NCI-H2081 treated with DMSO at 0.1 percent for 48 hours (cell line): ENCODE results near the gene MKNK2.
A peak's percentile ranks its signal among the peaks of the same experiment; 100 is the strongest.
"Not testable (repeated sequence)": the region's sequence is repeated elsewhere in the genome, so short reads cannot be mapped to it uniquely, and the experiment has no call there.

Source experiments
- DNase-seq: peaks from one replicate; lab custom pipeline; 2025; lab: John Stamatoyannopoulos, UW

MKNK2 gene

DNA sequence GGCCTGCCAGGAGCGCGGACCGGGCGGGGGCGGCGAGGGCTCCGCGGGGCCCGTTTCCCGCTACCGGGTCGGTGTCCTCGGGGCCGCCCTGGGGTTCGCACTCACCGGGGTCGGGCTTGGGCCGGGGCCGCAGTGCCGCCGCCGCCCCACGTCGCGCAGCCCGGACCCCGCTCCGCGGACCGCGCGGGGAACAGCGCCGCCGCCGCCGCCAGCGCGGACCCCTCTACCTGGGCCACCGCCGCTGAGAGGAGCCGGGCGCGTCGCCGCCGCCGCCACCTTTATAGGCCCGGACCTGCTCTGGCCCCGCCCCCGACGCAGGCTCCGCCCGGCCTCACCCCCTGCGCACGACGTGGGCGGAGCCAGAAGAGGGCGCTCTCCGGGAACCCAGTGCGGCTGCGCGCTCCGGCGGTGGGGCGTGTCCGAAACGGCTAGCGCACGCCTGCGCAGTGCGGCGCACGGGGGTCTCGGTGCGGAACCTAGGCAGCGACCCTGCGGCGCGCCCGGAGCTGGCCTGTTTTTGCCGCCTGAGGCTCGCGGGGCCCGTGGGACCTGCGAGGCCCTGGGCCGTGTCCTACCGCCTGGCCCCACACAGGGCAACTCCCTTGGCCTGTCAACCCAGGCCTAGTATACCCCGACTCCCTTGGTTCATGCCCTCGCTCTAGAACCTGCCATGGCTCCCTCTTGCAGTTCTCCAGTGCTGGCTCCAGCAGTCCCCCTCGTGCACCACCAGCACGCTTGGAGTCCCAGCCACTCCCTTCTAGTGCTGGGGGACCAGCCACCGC, at the start of gene MKNK2:
Gene MKNK2 (minus strand): TSS at position 254 of the 782 bp plus-strand sequence. CDS start 393 bp downstream, outside the sequence.
- peak; percentile 9 for DNase-seq

DNA sequence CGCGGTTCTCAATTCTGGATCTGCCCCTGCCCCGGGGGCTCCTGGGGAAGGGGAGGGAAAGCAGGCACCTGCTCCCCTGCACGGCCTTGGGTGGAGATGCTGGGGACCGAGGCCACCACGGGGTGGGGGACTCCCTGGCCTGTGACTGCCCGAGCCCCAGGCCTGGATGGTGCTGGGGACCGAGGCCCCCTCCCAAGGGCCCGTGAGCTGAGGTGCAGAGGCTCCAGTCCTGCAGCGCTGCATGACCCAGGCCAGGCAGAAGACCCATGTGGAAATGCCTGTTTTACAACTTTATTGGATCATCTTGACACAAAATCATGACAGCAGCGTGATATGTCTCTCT, 49.6 kb upstream of the MKNK2 start:
- DNase-seq, result no peak

DNA sequence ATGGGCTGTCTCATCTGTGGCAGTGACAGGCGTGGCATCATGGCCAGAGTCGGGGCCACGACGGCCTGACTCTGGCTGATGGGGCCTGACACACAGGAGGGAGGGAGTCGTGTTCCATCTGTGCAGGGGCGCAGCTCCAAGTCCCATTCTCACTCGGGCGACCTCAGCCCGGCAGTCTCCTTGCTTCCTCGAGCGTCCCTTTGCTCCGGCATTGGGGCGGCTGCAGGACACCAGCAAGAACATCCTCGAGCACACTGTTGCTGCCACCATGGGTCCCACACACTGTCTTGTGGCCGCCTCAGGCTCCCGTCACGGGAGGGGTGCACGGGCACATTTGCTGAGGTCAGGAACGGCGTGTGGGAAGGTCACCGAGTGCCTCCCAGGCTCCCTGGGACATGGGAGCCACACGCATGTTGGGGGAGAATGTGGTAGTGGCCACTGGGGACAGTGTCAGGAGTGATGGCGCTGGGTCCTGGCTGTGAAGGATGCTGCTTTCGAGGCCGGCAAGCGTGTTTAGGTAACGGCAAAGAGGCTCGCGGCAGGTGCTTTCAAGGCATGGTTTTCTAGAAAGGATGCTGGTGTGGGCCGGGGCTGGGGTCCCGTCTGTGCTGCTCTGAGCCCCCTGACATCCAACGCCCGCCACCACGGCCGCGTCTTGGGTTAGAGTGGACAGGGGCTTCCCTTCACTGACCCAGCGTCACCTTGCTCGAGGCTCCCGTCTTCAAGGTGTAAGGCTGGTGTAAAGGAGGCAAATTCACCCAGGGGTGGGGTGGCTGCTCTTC, 49.1 kb upstream of the MKNK2 start:
- DNase-seq, result no peak

DNA sequence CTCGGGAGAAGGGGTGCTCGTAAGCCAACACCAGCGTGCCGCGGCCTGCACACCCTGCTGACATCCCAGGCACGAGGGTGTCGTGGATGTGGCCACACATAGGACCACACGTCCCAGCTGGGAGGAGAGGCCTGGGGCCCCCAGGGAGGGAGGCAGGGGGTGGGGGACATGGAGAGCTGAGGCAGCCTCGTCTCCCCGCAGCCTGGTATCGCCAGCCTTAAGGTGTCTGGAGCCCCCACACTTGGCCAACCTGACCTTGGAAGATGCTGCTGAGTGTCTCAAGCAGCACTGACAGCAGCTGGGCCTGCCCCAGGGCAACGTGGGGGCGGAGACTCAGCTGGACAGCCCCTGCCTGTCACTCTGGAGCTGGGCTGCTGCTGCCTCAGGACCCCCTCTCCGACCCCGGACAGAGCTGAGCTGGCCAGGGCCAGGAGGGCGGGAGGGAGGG, 48.0 kb upstream of the MKNK2 start:
- no peak for DNase-seq

DNA sequence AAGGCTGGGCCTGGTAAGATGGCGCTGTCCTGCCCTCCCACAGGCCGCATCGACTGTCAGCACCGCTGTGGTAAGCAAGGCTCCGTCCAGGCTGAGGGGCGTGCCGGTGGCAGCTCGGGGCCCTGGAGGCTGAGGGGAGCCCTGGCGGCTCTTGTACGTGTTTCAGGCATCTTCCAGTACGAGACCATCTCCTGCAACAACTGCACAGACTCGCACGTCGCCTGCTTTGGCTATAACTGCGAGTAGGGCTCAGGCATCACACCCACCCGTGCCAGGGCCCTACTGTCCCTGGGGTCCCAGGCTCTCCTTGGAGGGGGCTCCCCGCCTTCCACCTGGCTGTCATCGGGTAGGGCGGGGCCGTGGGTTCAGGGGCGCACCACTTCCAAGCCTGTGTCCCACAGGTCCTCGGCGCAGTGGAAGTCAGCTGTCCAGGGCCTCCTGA, 46.9 kb upstream of the MKNK2 start:
- DNase-seq, result no peak

DNA sequence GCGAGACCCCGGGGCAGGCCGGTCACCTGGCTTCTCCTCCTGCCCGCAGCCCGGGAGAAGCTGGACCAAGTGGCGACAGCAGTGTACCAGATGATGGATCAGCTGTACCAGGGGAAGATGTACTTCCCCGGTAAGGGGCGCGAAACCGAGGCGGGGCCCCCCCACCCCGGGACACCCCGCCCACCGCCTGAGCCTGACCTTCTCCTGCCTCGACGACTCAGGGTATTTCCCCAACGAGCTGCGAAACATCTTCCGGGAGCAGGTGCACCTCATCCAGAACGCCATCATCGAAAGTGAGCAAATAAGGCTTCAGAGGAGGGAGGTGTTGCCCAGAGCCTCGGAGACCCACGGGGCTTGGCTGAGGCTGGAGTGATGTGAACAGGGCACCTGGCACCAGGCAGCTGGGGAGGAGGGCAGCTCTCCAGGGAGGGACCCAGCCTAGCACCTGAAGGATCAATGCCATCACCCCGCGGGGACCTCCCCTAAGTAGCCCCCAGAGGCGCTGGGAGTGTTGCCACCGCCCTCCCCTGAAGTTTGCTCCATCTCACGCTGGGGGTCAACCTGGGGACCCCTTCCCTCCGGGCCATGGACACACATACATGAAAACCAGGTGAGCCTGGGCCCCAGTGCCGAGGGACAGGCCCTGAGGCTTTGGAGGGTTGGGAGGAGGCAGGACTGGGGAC, 46.3 kb upstream of the MKNK2 start:
- DNase-seq, result no peak

DNA sequence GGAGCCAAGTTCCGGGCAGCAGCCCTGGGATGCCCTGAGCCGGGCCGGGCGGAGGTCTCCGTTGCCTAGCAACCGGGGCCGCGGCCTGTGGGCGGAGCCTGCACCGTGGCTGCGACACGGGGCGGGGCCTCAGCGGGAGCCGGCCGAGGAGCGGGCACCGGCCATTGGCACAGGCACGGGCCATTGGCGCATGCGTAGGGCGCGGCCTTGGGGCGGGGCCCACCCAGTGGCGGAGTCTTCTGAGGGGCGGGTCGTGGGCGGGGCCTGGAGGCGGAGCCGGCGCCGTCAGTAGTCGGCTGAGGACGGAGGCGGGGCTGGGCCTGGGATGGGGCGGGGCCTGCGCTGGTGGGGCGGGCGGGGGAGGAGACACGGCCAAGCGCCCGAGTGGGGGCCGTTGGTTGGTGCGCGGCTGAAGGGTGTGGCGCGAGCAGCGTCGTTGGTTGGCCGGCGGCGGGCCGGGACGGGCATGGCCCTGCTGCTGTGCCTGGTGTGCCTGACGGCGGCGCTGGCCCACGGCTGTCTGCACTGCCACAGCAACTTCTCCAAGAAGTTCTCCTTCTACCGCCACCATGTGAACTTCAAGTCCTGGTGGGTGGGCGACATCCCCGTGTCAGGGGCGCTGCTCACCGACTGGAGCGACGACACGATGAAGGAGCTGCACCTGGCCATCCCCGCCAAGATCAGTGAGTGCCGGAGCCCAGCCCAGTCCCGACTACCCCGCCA, 45.6 kb upstream of the MKNK2 start, which contains the start of gene IZUMO4:
Gene IZUMO4 (plus strand): TSS at position 436 of the 723 bp plus-strand sequence. CDS start 31 bp downstream, at position 467.
- peak; percentile 82 for DNase-seq

DNA sequence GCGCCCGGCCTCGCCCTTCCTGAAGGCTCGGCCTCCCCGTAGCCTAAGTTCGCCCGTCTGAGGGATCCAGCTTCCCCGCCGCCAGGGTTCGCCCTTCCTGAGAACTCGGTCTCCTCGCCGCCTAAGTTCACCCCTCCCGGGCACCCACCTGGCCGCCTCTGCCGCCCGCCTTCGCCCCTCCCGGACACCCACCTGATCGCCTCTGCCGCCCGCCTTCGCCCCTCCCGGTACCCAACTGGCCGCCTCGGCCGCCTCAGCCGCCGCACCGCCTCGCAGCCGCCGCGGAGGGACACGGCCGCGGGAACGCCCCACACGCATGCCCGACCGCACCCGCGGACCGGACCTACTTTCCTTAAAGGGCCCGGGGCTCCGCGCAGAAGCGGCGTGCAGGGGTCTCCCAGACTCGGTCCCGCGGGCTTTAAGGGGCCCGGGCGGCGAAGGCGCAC, 45.0 kb upstream of the MKNK2 start, which contains the start of gene MOB3A:
Gene MOB3A (minus strand): TSS at position 293 of the 446 bp plus-strand sequence. CDS start 17,766 bp downstream, outside the sequence.
- peak; percentile 76 for DNase-seq

DNA sequence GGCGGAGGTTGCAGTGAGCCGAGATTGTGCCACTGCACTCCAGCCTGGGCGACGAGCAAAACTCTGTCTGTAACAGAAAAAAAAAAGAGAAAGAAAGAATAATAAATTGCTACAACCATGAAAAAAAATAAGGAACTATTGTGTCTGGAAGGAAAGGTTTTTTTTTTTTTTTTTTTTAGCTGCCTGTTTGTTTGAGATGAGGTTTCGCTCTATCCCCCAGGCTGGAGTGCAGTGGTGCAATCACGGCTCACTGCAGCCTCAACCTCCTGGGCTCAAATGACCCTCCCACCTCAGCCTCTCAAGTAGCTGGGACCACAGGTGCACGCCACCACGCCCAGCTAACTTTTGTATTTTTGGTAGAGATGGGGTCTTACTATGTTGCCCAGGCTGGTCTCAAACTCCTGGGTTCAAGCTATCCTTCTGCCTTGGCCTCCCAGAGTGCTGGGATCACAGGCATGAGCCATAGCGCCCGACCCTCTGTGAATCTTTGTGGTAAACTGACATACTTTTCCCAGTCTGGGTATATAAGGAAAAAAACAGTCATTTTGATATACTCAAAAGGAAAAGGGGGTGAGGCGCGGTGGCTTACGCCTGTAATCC, 41.0 kb upstream of the MKNK2 start:
- DNase-seq, result not testable (repeated sequence)

DNA sequence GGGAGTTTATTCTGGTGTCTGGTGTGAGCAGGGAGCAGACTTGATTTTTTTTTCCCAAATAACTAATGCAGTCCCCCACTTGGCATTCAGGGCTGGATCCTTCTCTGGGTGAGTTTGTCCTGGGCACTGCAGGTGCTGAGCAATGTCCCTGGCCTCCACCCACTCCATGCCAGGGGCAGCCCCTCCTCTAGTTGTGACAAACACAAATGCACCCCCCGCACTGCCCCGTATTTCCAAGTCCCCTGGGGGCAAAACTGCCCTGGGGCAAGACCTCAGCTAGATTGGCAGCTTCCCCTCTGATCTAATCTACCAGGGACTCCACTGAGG, 38.6 kb upstream of the MKNK2 start:
- no peak for DNase-seq

DNA sequence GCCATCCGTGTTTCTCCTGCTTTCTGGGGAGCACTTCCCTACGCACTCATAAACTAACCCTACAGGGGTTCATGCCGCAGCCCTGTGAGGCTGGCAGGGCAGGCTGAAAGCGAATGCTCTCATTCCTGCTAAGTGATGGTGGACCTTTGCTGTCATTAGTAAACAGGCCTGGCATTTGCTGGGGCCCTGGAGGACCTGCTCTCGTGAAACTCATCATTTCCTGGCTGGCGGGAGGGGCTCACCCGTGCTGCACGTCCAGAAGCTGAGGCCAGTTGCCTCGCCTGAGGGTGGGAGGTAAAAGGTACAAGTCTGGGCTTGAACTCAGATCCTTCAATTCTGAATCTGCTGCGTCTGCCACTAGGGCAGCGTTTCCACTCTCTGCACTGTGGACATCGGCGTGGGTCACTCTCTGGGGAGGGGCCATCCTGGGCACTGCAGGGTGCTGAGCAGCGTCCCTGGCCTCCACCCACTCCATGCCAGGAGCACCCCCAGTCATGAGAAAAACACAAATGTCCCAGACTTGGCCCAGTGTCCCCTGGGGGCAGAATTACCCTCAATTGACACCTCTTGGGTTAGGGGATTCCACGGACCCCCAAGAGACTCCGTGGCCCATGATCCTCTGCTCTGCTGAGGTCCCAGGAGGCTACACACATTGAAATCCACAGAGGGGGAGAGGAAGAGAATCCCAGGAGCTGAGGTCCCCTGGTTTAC, 38.1 kb upstream of the MKNK2 start:
- no peak for DNase-seq

DNA sequence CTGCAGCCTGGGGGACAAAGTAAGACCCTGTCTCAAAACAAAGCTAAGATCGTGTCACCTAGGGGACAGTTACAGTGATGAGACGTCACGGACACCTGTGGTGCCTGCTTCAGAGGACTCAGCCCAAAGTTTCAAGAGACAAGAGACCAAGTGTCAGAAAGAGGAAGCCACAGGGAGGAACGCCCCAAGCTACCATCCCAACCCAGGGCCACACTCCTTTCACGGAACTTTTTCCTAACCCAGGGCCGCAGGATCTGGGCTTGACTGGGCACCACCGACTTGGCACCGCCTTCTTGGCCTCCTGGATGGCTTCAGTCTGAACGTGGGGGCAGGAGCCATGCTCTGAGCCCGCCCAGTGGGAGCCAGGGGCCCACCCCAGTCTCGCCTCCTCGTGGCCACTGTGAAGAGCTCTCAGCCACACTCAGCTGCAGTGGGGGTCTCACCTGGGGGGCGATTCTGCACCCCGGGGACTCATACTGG, 36.6 kb upstream of the MKNK2 start:
- no peak for DNase-seq

DNA sequence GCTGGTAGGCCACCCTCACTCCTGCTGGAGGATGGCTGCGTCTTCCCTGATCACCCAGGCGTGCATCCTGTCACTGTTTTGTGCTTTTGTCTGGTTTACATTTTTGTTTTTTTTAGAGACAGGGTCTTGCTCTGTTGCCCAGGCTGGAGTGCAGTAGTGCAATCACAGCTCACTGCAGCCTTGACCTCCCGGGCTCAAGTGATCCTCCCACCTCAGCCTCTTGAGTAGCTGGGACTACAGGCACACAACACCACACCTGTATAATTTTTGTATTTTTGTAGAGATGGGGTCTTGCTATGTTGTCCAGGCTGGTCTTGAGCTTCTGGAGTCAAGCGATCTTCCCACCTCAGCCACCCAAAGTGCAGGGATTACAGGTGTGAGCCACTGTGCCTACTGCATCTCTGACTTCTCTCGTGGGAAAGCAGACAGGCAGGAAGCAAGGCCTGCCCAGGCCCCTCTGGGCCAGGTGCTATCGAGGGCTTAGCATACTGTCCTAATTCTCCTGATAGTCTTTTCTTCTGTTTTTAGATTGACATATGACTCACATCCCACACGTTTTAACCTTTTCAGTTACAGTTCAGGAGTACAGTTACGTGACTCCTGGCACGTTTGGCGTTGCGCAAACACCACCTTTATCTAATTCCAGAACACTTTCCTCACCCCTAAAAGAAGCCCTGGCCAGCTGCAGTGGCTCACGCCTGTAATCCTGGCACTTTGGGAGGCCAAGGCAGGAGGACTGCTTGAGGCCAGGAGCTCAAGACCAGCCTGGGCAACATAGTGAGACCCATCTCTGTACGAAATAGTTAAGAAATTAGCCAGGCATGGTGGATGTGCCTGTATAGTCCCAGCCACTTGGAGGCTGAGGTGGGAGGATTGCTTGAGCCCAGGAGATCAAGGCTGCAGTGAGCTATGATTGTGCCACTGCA, 35.9 kb upstream of the MKNK2 start:
- DNase-seq, result not testable (repeated sequence)

DNA sequence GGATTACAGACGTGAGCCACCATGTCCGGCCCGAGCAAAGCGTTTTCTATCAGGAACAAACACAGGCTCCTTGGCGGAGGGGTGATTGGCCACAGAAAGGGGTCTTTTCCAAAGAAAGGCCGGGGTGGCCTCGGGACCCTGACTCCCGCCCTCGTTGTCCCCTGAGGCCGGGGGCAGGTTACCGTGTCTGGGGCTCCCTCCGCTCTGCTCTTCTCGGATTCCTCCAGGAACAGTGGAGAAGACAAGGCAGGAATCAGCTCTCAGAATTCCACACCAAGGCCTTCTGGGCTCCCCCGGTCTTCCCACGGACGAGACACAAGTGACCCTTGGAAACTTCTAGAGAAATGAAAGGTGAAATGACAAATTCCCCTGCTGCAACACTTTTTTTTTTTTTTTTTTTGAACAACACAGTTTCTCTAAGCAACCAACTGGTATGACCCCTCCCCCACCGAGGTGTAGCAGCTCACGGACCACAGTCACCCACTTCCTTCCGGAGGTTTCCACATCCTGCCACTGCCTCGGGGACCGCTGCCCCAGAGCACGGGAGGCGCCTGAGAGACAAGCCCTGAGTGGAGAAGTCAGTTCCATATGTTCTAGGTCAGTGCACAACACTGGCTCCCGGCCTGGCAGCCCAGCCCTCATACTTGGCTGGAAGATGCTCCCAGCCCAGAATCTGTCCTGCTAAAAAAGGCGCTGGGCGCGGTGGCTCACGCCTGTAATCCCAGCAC, 34.1 kb upstream of the MKNK2 start:
- DNase-seq, result no peak

DNA sequence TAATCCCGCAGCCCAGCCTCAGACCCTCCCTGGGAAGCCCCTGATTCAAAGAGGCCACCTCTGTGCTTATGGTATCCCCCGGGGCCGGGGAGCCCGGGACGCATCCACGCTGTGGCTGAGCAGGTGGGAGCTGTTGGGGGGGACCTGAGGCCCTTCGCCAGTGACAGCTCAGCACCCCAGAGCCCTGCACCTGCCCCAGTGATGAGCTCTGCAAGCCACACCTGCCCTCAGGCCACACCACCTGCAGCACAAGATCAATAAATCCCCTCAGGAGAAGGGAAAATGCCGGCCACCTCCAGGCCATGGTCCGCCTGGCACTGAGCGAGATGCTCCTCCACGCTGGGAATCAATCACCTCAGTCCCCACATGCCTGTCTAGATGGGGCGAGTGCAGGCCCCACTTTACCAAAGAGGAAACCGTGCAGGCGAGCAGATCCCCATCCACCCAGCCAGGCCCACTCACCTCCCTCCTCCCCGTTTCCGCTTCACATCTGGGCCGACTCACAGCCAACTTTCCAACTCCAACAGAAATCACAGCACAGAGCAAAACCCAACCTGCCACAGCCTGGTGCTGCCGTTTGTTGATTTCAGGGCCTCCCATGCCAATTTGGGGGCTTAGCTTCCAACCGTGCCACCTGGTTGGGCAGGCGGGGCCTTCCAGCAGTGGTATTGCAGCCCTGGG, 32.3 kb upstream of the MKNK2 start:
- no peak for DNase-seq

DNA sequence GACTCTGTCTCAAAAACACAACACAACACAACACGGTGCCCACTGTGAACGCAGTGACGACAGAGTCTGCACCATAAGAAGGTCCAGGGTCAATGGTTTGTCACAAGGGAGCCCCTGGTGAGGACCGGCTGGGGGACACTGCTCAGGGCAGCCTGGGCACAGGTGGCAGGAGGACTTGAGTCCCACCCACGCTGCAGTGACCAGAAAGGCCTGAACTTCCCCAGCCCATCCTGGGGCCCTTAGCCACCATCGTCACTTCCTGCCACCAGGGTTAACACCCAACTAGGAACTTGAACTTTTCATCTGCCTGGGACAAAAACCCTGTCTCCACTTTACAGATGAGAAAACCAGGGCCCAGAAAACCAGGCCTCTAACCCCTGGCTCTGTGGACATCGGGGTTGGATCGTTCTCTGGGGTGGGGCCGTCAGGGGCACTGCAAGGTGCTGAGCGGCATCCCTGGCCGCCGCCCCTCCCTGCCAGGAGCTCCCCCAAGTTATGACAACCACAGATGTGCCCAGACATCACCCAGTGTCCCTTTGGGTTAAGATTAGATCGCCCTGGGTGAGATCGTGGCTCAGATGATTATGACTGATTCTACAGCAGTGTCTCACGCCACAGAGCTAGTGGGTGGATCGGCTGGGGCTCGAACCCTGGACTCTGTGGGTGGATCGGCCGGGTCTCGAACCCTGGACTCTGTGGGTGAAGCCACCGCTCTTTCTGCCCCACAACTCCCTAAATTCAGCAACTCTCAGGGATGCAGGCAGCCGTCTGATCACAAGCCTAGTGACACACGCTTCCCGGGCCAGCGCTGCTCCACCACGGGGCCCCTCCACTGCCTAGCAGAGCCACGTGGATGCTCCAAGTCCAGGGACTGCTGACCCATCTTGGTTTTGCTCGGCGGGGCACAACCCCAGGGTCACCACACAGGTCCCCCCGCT, 31.1 kb upstream of the MKNK2 start:
- no peak for DNase-seq
